T-helper 2 cell (primary cell): Measurements from ENCODE around the gene DESI1.

Source experiments
- DNase-seq, 5 experiments: peaks; one replicate each; pipeline versions ENCODE4 v3.0.0 to v3.0.0-alpha.2; 2012 to 2022

The DESI1 gene

DNA sequence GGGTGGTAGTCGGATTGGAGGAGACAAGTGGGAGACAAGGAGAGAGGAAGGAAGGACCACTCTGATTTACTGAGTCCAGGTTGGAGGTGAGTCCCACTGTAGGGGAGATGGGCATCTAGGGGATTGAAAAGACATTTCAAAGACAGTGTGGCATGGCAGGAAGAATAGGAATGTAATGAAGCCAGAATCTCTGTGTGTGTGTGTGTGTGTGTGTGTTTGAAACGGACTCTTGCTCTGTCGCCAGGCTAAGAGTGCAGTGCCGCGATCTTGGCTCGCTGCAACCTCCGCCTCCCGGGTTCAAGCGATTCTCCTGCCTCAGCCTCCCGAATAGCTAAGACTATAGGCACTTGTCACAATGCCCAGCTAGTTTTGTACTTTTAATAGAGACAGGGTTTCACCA is 64.3 kb downstream of the DESI1 start:
- no peak for DNase-seq

- no peak for DNase-seq
Measured at GRCh38 chr22:41555325-41555982, 65.4 kb downstream of the DESI1 start.

DNA sequence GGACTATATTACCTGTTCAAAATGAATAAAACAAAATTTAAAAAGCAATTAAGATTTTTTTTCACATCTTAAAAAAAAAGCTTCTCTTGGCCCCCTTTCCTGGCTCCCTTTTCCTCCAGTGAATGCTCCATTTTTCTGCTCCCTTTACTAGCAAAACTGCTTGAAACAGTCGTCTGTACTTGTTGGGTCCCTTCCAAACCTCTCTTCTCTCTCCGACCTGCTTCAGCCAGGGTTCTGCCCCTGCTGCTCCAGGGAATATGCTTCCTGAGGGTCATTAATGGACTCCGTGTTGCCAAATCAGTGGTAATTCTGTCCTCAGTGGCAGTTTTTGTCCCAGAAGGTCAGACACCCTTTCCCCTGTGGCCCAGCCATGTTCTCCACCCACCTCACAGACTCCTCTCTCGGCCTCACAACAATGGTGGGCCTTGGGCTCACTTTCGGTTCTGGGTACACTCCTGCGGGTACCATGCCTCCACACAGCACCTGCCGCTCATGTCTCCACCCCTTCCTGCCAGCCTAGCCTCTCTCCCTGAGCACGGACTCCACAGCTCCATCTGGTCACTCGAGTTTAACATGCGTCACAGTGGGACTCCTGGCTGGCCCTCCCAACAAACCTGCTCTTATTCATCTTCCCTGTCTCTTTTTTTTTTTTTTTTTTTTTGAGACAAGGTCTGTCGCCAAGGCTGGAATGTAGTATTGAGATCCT is 68.8 kb downstream of the DESI1 start:
- DNase-seq: no peak

GRCh38 chr22:41550952-41551491 is 69.8 kb downstream of the DESI1 start:
- DNase-seq: no peak

GRCh38 chr22:41548830-41549211 is 72.0 kb downstream of the DESI1 start:
- DNase-seq: no peak
